Vagina (tissue), 2 donors: ENCODE results near the gene C1QTNF2.

Source experiments
- CTCF ChIP-seq, 3 experiments: fragments of 450-650 bp in 2 of 3; fragments of 200-600 bp in 1 of 3; sonication (generic) in 1 of 3; IDR thresholded peaks; one replicate each; pipeline ENCODE4 v1.5.1; 2017 to 2019; ENCODE audit warnings: antibody characterized with exemption in 3 of 3, mild to moderate bottlenecking in 2 of 3, moderate library complexity in 2 of 3
- POLR2AphosphoS5 ChIP-seq, 2 donors: sonication (generic); formaldehyde crosslinking; IDR thresholded peaks; one replicate each; pipeline ENCODE4 v1.9.0; 2017; ENCODE audit warnings: antibody characterized with exemption in 2 of 2, mild to moderate bottlenecking in 2 of 2, low read depth in 1 of 2; ENCODE audit not compliant: insufficient read depth in 1 of 2

GRCh38 chr5:160349249-160349934 lies 21.0 kb downstream of the C1QTNF2 start:
- TF ChIP-seq CTCF (IDR thresholded peaks at IDR 0.05) (no peak), POLR2AphosphoS5 (IDR thresholded peaks at IDR 0.05; ENCODE audit: insufficient read depth in 1 of 2, low read depth in 1 of 2) (no peak)
